Nephron (organoid): ENCODE results near the gene CSF2.

Experiments used
- H3K27ac Mint-ChIP-seq, 3 experiments: 2 replicates each; pipeline ENCODE4 v1.8.0; 2020; ENCODE audit warnings: mixed read lengths in 3 of 3, mild to moderate bottlenecking in 2 of 3, moderate library complexity in 1 of 3
- H3K27me3 Mint-ChIP-seq: 2 replicates; pipeline ENCODE4 v1.8.0; 2021; ENCODE audit warnings: low read depth, mild to moderate bottlenecking, moderate library complexity, mixed read lengths
- H3K36me3 Mint-ChIP-seq: 2 replicates; pipeline ENCODE4 v1.8.0; 2020; ENCODE audit warnings: low read depth, mixed read lengths
- H3K4me1 Mint-ChIP-seq: 2 replicates; pipeline ENCODE4 v1.8.0; 2020; ENCODE audit warnings: mixed read lengths
- H3K4me3 Mint-ChIP-seq, 3 experiments: 2 replicates each; pipeline ENCODE4 v1.8.0; 2020; ENCODE audit warnings: mild to moderate bottlenecking in 3 of 3, mixed read lengths in 3 of 3, moderate library complexity in 2 of 3
- H3K9me3 Mint-ChIP-seq: 2 replicates; pipeline ENCODE4 v1.8.0; 2020; ENCODE audit warnings: mixed read lengths
- CTCF ChIP-seq, 3 experiments: fragments of 200-600 bp; sonication (generic); IDR thresholded peaks; one replicate each; pipeline ENCODE4 v1.5.0; 2021; ENCODE audit warnings: antibody characterized with exemption in 3 of 3; ENCODE audit not compliant: unreplicated experiment in 3 of 3

CSF2 gene

DNA sequence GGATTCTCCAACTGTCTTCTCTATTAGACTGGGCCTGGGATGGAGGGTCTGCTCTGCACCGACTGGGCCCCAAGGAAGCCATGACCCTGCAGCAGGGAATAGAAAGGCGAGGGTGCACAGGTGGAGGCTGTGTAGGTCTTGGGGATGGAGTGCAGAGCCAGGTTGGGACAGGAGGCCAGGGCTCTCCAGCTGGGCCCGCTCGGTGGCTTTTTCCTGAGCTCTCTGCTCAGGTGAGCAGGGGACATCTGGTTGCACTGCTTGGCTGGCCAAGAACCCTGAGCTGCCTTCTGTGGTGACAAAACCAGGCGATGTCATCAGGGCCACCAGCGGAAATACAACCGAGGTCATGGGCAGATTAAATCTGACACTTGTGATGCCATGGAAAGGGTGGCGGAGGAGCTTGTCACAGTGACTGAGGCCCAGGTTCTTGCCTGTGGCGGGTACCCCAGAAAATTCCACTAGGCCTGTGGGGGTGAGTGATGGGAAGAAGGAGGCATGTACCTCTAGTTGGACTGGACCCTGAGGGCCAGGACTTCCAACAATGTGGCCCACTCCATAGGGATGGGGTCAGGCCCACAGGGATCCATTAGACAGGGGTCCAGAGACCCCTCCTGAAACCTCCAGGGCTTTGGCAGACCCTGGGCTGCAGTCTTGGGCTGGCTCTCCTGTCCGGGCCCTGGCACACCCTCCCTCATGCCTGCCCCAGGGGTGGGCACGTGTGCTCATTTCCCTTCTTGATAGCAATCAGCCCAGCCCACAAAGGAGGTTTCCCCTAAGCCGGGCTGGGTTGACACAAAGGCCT lies 17.6 kb upstream of the CSF2 start:
- Mint-ChIP-seq H3K36me3 (no peaks in the 10 kb centered on the region), H3K27me3 (peaks cover 12% of the 10 kb centered on the region), H3K27ac (no peak overlapping the region), H3K4me3 (no peak overlapping the region), H3K9me3 (no peaks in the 10 kb centered on the region), H3K4me1 (no peaks in the 10 kb centered on the region)
- no peak for TF ChIP-seq CTCF (IDR thresholded peaks at IDR 0.05; ENCODE audit: unreplicated experiment in 3 of 3)

DNA sequence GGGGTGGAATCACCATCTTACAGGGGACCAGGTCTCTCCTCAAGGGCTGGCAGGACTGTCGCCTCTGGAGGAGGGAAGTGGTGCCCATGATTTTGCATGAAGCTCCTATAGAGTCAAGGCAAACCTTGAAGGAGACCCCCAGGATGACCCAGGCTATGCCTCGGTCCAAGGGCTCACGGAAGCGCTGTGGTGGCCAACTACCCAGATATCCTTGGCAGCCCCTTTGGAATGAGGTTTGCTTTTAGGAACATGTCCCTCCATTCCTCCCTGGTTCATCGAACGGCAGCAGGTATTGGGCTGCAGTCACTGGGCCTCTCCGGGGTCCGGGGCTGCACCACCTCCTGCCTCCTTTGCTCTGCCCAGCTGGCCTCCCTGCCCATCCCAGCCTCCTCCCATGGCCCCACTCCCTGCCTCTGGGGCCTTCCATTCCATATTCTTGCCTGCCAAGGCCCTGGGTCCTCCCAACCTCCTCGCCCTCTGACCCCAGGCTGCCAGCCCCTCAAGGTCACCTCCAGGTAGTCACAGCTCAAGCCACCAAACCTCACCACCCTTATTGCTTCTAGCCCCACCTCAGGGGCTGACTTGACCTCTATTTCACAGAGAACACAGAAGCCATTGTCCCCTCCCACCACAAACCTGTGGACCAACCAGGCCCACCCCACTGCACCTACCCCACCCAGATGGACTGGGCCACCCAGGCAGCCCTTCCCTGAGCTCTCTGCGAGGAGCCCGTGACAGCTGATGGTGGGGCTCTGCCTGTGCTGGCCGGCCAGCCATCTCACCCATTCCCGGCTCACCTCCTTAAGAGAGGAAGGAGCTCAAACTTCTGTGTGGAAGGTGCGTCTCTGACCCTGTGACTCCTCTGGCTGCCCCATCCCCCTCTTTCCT lies 16.7 kb upstream of the CSF2 start:
- H3K4me1 Mint-ChIP-seq = no peaks in the 10 kb centered on the region
- no peaks in the 10 kb centered on the region for H3K9me3 Mint-ChIP-seq
- peaks cover 12% of the 10 kb centered on the region for H3K27me3 Mint-ChIP-seq
- no peaks in the 10 kb centered on the region for H3K36me3 Mint-ChIP-seq
- no peak overlapping the region for H3K4me3 Mint-ChIP-seq
- no peak overlapping the region for H3K27ac Mint-ChIP-seq
- no peak for TF ChIP-seq CTCF (IDR thresholded peaks at IDR 0.05; ENCODE audit: unreplicated experiment in 3 of 3)

- Mint-ChIP-seq H3K9me3 (no peaks in the 10 kb centered on the region), H3K27me3 (peaks cover 7% of the 10 kb centered on the region), H3K36me3 (no peaks in the 10 kb centered on the region), H3K27ac (no peak overlapping the region), H3K4me1 (no peaks in the 10 kb centered on the region), H3K4me3 (no peak overlapping the region)
- no peak for TF ChIP-seq CTCF (IDR thresholded peaks at IDR 0.05; ENCODE audit: unreplicated experiment in 3 of 3)
Observed at GRCh38 chr5:132057498-132058255, 15.9 kb upstream of the CSF2 start.

DNA sequence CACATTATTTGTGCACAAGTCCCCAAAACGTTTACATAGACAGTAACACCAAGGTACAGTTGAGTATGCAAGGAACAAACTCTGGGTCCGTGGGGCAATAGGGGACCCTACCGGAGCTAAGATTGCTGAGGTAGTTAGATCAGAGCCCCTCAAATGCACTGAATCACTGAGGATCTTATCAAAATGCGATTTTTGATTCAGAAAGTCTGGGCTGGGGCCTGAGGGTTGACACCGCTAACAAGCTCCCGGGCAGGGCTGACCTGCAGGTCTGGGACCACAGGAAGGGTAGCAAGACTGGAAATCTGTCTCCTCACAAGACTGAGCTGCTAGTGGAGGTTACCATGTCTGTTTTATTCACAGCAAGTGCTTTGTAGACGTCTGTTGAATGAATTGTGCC lies 14.9 kb upstream of the CSF2 start:
- Mint-ChIP-seq H3K27me3 (peaks cover 11% of the 10 kb centered on the region), H3K9me3 (no peaks in the 10 kb centered on the region), H3K4me1 (no peaks in the 10 kb centered on the region), H3K27ac (no peak overlapping the region), H3K36me3 (no peaks in the 10 kb centered on the region), H3K4me3 (no peak overlapping the region)
- no peak for TF ChIP-seq CTCF (IDR thresholded peaks at IDR 0.05; ENCODE audit: unreplicated experiment in 3 of 3)

DNA sequence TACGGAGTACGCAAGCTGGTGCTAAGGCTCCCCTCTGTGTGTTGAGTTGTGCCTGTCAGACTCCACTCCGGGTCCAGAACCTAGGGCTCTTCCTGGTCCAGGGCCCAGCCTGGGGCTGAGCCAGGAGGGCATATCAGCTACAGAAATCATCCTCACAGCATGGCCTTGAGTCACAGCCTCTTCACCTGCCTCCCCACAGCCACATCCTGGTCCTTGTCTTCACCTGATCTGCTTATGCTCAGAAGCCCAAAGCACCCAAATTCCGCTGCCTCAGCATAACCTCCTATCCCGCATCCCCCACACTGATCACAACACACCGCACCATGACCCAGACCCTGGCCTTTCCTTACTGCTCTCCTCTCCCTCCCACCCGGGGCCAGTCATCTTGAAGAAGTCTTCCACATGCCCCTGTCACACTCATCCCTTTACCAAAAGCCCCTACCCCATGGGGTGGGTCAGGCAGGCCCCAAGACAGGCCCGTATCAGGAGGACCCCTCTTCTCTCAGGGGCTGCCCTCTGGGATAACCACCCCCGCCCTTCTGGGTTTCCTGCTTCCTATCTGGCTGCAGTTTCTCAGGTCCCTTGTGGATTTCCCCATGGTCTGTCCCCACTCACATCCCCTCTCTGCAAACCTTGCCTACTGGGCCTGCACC lies 14.4 kb upstream of the CSF2 start:
- no peaks in the 10 kb centered on the region for H3K9me3 Mint-ChIP-seq
- no peak overlapping the region for H3K27ac Mint-ChIP-seq
- H3K4me1 Mint-ChIP-seq = no peaks in the 10 kb centered on the region
- no peak overlapping the region for H3K4me3 Mint-ChIP-seq
- H3K27me3 Mint-ChIP-seq = peaks cover 16% of the 10 kb centered on the region
- no peaks in the 10 kb centered on the region for H3K36me3 Mint-ChIP-seq
- TF ChIP-seq CTCF (IDR thresholded peaks at IDR 0.05; ENCODE audit: unreplicated experiment in 3 of 3) = no peak
